HG03378 (cell line): ENCODE data around the gene AHNAK.
A peak's percentile ranks its signal among the peaks of the same experiment; 100 is the strongest.
"Not testable (repeated sequence)": the region's sequence is repeated elsewhere in the genome, so short reads cannot be mapped to it uniquely, and the experiment has no call there.

Experiments
- ATAC-seq: cut with Tn5 transposase; IDR thresholded peaks from one replicate; pipeline ENCODE4 v1.9.1; 2021; ENCODE audit warnings: mild to moderate bottlenecking, moderate library complexity; ENCODE audit not compliant: unreplicated experiment

AHNAK gene

DNA sequence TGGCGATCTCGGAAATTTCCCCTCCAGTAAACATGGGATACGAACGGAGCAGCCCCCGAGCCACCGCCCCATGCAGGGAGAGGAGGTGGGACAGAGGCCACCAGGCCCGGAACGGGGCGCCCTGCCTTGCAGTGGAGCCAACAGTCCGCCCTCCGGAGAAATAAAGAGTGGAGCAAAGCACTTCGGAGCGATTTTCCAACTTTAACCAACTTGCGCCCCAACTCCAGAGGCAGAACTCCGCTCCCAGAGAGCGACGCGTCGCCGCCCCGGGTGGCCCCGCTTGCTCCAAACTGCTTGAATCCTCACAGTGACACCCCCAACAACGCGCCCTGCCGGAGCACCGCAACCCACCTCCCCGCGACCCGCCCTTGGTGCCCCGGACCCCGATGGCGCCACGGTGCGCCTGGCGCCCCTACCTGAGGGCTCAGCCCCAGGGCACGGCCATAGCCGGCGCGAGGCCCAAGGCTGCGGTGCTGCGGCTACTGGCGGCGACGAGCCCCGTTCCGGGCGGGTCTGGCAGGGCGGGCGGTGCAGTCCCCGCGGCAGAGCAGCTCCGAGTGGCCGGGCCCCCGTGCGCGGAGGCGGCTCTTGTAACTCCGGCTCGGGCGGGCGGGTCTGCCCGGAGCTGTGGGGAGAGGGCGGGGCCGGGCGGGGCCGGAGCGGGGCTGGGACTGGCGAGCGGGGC is at the start of gene AHNAK:
Gene AHNAK (minus strand): TSS at position 563 of the 685 bp plus-strand sequence. CDS start 10,708 bp downstream, outside the sequence.
- no peak for ATAC-seq

DNA sequence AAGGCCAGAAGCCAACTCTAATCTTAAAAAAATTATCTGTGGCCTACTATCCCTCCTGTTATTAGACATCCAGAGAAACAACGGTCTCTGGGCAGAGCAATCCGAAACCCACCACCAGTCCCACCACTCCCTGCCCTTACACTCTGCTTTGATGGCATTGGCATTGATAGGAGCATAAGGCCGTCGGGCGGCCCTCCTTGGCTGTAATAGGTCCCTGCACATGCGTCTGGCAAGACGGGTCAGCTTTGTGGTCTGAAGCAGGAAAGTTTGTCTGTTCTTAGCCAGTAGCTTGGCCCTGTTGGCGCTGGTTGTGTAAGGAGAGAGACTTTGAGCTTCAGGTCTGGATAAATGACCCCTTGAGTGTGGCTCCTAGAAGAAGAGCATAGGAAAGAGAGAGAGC is 48.5 kb upstream of the AHNAK start:
- ATAC-seq, result no peak

DNA sequence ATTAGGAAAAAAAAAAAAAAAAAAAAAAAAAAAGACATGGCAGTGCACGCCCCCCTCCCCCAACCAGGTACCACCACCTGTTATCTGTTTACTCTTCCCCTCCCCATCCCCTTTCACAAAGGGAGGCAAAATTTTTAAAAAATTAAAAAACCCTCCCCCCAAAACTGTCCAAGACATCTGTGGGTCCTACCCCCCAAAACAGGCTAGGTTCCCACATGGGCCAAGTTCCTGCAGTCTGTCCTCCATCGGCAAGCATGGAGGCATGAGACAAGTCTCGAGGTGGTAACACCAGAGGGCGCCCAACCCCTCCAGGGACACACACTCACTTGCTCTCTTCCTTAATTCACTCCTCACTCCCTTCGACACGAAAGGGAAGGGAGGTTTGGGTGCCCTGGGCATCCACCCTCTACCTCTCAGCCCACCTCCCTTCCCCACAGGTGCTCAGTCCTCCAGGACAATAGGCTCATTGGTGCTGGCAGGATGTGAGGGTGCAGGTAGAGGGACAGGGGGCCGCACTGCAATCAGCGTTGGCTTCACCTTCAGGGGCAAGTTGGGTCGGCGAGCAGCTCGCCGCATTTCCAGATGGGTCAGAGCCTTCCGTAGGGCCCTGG is 46.9 kb upstream of the AHNAK start:
- ATAC-seq, result no peak

GRCh38 chr11:62592989-62593421 is 46.4 kb upstream of the AHNAK start:
- ATAC-seq, result no peak

DNA sequence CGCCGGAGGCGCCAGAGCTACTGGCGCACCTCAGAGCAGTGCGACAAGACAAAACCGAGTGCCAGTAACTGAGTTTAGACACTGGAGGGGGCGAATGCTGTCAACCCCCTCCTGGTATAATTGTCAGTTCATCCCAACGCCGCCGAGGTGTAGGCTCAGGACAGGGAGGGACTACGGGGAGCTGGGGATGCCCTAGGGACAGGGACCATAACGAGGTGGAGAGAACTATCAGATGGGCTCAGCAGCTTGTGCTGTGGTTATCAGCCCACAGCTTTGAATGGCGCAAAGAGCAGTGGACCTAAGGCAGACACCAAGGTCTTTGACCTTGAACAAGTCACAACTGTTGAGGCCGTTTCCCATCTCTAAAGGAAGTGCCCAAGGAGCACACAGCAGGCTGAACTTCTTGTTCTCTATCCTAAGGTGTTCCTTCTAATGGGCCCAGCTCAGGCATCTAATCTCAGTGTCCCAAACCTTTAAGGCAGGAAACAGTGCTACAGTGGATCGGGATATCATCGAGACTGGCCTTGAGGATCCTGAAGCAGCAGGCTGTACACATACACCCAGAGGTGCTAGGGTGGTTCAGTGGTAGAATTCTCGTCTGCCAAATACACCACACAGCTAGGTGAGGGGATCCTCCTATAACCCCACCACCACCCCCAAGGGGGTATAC is 45.7 kb upstream of the AHNAK start:
- ATAC-seq, result peak; percentile 2

- peak; percentile 78 for ATAC-seq
Measured at GRCh38 chr11:62591448-62592145, 45.0 kb upstream of the AHNAK start, which contains the start of gene TUT1. Gene TUT1, minus strand, starts transcription at chr11:62591523. Its CDS starts 38 bp downstream, at chr11:62591485.

DNA sequence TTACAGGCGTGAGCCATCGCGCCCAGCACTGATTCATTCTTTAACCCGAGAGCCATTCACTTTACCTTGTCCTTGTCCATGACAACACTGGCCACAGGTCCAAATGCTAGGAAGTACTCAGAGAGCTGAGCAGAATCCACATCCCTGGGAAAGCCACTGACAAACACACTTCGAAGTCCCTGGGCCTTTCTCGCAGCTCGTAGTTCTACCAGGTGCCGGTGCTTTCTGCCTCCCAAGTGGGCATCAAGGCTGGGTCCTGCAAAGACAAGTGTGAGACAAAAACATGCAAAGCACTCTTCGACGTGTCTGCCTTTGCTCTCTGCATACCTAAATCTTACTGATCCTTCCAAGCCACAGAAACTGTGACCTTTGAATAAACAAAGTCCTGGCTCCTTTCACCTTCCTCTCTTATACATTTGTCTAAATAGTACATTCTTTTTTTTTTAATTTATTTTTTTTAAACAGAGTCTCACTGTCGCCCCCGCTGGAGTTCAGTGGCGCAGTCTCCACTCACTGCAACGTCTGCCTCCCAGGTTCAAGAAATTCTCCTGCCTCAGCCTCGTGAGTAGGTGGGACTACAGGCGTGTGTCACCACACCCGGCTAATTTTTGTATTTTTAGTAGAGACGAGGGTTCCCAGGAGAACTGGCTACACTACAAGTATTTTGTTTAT is 42.5 kb upstream of the AHNAK start:
- no peak for ATAC-seq

DNA sequence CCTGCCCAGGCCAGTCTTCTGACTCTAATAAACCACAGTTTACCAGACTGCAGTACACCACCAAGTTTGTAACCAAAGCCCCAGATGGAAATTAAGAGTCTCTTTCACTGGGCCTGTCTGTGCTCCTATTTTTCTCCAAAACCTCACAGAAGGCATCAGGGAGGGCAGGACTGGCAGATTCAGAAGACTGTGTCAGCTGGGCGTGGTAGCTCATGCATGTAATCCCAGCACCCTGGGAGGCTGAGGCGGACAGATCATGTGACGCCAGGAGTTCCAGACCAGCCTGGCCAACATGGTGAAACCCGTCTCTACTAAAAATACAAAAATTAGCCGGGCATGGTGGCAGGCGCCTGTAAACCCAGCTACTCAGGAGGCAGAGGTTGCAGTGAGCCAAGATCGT is 38.8 kb upstream of the AHNAK start:
- not testable (repeated sequence) for ATAC-seq

DNA sequence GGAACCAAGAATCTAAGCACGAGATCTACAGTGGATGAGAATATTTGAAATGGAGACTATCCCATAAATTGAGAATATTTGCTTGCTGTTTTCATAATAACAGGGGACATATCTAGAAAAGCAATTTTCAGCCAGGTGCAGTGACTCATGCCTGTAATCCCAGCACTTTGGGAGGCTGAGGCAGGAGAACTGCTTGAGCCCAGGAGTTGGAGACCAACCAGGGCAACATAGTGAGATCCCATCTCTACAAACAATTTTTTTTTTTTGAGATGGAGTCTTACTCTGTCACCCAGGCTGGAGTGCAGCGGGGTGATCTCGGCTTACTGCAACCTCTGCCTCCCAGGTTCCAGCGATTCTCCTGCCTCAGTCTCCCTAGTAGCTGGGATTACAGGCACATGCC is 35.1 kb upstream of the AHNAK start:
- ATAC-seq, result not testable (repeated sequence)

- ATAC-seq, result no peak
Measured at GRCh38 chr11:62580959-62581715, 34.5 kb upstream of the AHNAK start.

DNA sequence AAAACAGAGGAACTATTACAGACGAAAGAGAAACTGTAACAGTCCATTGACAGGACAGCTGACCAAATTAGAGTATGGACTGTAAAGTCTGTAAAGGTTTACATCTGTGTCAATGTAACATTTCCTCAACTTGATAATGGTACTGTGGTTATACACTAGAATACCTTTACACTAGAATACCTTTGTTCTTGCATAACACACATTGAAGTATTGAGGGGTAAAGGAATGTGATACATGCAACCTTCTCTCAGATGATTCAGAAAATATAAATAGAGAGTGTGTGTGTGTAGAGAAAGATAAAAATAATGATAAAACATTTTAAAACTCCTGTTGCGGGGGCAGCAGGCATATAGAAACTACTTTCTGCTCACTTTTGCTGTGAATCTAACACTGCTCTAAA is 32.6 kb upstream of the AHNAK start:
- no peak for ATAC-seq

DNA sequence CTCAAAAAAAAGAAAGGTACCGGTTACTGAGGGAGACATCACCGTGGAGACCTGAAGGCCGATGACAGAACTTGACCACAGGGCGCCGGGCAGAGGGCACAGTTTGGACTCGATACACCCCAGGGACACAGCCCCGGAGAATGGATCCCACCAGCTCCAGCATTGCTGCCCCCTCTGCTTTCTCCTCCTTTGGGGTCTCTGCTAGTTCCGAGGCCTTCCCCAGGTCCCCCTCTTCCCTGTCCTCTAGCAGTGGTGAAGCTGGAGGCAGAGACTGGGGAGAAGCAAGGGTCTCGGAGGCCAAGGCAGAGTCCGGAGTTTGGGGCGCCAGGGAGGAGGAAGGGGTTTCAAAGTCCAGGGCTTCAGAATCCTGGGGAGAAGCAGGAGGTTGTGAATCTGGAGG is 31.9 kb upstream of the AHNAK start:
- ATAC-seq, result no peak

GRCh38 chr11:62577046-62577714 is 30.6 kb upstream of the AHNAK start:
- no peak for ATAC-seq

DNA sequence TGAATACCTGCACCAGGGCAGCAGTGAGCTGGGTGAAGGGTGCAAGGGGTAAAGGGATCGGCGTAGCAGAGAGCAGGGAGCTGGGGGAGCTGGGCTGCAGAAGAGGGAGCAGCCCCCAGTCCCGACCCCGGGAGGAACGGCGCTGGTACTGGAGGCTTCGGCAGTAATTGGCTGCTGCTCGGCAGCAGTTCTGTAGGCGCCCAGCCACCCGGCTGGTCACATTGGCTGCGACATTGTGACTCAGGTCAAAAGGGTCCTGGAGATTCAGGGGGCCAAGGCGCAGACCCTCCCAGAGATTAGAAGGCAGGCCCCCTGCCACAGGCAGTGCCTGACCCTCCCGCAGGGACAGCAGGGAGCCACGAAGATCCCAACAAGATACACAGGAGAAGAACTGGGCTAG is 29.2 kb upstream of the AHNAK start:
- ATAC-seq, result no peak

GRCh38 chr11:62575156-62575555 is 28.6 kb upstream of the AHNAK start:
- ATAC-seq, result no peak

DNA sequence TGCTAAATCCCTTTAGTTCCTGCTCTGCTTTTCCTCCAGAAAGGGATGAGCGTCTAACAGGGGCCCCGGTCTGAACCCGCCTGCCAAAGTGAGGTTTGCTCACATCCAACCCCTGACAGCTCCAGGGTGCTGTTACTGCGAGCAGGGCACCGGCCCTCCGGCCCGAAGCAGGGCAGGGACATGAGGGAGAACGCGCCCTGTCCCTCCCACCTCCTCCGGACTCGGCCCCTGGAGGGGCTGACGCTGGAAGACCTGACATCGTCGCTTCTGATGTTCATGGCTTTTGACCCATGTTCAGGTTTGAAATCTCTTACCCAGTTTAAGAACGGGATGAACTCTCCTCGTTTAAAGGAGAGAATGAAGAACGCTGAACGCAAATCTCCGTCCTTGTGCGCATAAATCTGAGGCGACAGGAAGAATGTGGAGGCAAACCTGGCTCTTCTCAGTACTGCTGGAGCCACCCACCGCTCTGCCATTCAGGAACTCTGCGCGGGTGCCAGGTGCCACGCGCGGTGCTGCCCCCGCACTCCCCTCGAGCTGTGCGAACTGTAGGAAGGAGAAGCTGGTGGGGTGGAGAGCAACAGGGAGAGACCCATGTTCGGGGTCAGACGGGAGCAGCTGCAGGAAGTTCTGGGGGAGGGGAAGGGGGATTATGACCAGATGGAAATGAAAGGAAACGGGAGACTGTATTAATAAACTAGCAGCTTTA is 27.9 kb upstream of the AHNAK start:
- ATAC-seq, result peak; percentile 7

DNA sequence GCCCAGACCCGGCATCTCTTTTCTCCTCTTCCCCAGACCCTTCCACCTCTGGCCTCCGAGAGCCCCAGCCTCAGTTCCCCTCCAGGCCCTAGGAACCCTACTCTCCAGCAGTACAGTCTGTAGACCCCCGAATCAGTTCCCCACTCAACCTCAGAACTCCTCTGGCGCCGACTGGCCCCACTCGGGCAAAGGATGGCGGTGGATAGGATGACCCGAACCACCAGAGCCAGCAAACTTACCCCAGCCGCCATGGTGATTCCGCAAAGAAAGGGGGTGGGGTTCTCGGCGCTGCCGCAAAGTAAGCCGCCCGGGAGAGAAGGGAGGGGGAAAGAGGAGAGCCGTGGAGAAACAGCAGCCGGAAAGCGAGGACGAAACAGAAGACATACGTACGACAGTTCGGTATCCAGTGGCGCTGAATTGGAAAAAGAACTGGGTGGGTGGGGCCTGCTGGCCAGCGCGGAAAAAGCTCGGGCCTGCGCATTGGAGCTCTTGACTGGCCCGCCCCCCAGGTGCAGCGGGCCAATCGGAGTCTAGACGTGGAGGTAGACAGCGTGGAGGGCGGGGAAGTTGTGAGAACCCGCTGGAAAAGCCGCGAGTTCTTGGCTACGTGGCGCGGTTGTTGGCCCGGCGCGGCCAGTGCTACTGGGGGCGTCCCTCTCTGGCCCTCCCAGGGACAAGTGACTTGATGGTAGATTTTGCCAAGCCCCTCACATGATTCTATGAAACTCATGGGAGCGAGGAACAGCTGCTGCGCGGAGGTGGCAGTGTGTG is 27.2 kb upstream of the AHNAK start, which contains the start of gene EEF1G:
Gene EEF1G (minus strand): TSS at position 300 of the 771 bp plus-strand sequence. CDS start 49 bp downstream, at position 251.
- ATAC-seq, result peak; percentile 77

- ATAC-seq, result no peak
Measured at GRCh38 chr11:62573006-62573591, 26.5 kb upstream of the AHNAK start.
